Measurements from ENCODE around the gene ZSCAN5B. TPM values are rescaled to one million over a fixed set of nuclear protein-coding genes. Genes with fewer than 3 reads are reported as not detected.

Gene ZSCAN5B
- total RNA-seq, 1 experiment from 2014 or later: not detected

GRCh38 chr19:56161534-56161933 is 36.0 kb downstream of the ZSCAN5B start:
- Histone ChIP-seq H3K4me1 (ENCODE audit: insufficient read depth, low read length) (no peaks in the 10 kb centered on the region), H3K27ac (ENCODE audit: insufficient read length, low read depth, low read length) (no peak overlapping the region), H2AK5ac (ENCODE audit: insufficient read length, low read length) (no peak overlapping the region), H3K14ac (ENCODE audit: insufficient read depth, low read length) (no peak overlapping the region; the same call in 1 of the 2 replicates), H2BK120ac (ENCODE audit: low read depth, low read length, poor library complexity, severe bottlenecking) (no peak overlapping the region), H4K5ac (ENCODE audit: insufficient read length, low read depth, low read length) (no peak overlapping the region), H4K91ac (ENCODE audit: insufficient read length, low read depth, low read length) (no peak overlapping the region), H3K79me2 (ENCODE audit: insufficient read depth, low read length) (no peaks in the 10 kb centered on the region), H3K23me2 (ENCODE audit: insufficient read length, low read depth, low read length, poor library complexity, severe bottlenecking) (no peaks in the 10 kb centered on the region), H4K8ac (replicated peaks; ENCODE audit: insufficient read length, low read depth, low read length) (no peak overlapping the region), H3K27me3 (ENCODE audit: insufficient read depth, low read length) (no peaks in the 10 kb centered on the region), H3K23ac (ENCODE audit: insufficient read length, low read depth, low read length) (no peak overlapping the region), H2BK12ac (ENCODE audit: insufficient read length, low read depth, low read length) (no peak overlapping the region), H2AFZ (ENCODE audit: low read length) (no peak overlapping the region), H3K4ac (ENCODE audit: low read depth, low read length) (no peak overlapping the region), H2BK15ac (ENCODE audit: low read depth, low read length) (no peak overlapping the region), H3K4me2 (ENCODE audit: insufficient read depth, insufficient read length, low read length) (no peak overlapping the region), H3K79me1 (ENCODE audit: insufficient read depth, low read depth, low read length, poor library complexity, severe bottlenecking) (no peaks in the 10 kb centered on the region), H2BK20ac (ENCODE audit: low read depth, low read length, poor library complexity, severe bottlenecking) (no peak overlapping the region), H3K18ac (ENCODE audit: insufficient read length, low read depth, low read length) (no peak overlapping the region), H2BK5ac (ENCODE audit: insufficient read length, low read length) (no peak overlapping the region), H3K9me3 (ENCODE audit: control insufficient read depth, low read depth, low read length) (no peaks in the 10 kb centered on the region), H3K56ac (ENCODE audit: insufficient read length, low read depth, low read length) (no peak overlapping the region), H3T11ph (ENCODE audit: low read length) (no peak overlapping the region), H4K20me1 (ENCODE audit: control insufficient read depth, insufficient read depth, insufficient read length) (no peaks in the 10 kb centered on the region), H3K9ac (ENCODE audit: extremely low read depth, insufficient read length, low read length) (no peak overlapping the region)
- Mint-ChIP-seq H3K4me3 (no peak overlapping the region), H3K9me3 (no peaks in the 10 kb centered on the region; a peak in 1 of 5 replicates), H3K27me3 (ENCODE audit: low read depth) (no peaks in the 10 kb centered on the region; the same call in 1 of the 2 replicates), H3K4me1 (no peaks in the 10 kb centered on the region), H3K27ac (no peak overlapping the region), H3K36me3 (ENCODE audit: insufficient read depth in 1 of 3, low read depth in 3 of 3) (peaks cover 7 to 12% (median 9%) of the 10 kb centered on the region in 3 experiments)
- no peak for TF ChIP-seq CTCF (conservative IDR thresholded peaks at IDR 0.05)
- no CpG with 5 or more reads among the region's 11 CpGs for WGBS (ENCODE audit: extremely low coverage, insufficient read length, low lambda C conversion rate)
- no peak for DNase-seq

Data from H9 (cell line).